ENCODE data around the gene RFPL4AL1. TPM values are rescaled to one million over a fixed set of nuclear protein-coding genes. Genes with fewer than 3 reads are reported as not detected.
"Not testable (repeated sequence)": the region's sequence is repeated elsewhere in the genome, so short reads cannot be mapped to it uniquely, and the experiment has no call there.

Gene RFPL4AL1
- under 1 TPM in 1 of 3 donors, not detected in 2; 0.35 TPM for total RNA-seq
- long read RNA-seq, donor 1 = 0 reads
- long read RNA-seq, donor 2 = 0 reads

GRCh38 chr19:55768818-55769217 lies at the start of gene RFPL4AL1:
RFPL4AL1 (plus strand) TSS chr19:55769118; CDS start chr19:55771805, 2,687 bp downstream.
- DNase-seq; H3K9me3 ChIP-seq; intact Hi-C loops (cut with DNase I, micrococcal nuclease); H3K36me3 ChIP-seq (ENCODE audit: low read depth); H3K4me3 ChIP-seq; ATAC-seq; H3K4me1 ChIP-seq (ENCODE audit: low read depth): not testable (repeated sequence)

- no peak for ATAC-seq
- TF ChIP-seq CTCF (IDR thresholded peaks at IDR 0.05) = no peak
- peaks cover 10% of the 10 kb centered on the region for H3K9me3 ChIP-seq
- H3K4me3 ChIP-seq = no peak overlapping the region
- no peak for DNase-seq
- H3K4me1 ChIP-seq (ENCODE audit: low read depth) = no peaks in the 10 kb centered on the region
- intact Hi-C loops (cut with DNase I, micrococcal nuclease) = no loop called here
- H3K36me3 ChIP-seq (ENCODE audit: low read depth) = no peaks in the 10 kb centered on the region
Measured at GRCh38 chr19:55720214-55720746, 48.6 kb upstream of the RFPL4AL1 start.

- peaks cover 10% of the 10 kb centered on the region for H3K9me3 ChIP-seq
- TF ChIP-seq CTCF (IDR thresholded peaks at IDR 0.05) = no peak
- no peak overlapping the region for H3K4me3 ChIP-seq
- no peaks in the 10 kb centered on the region for H3K36me3 ChIP-seq (ENCODE audit: low read depth)
- no peaks in the 10 kb centered on the region for H3K4me1 ChIP-seq (ENCODE audit: low read depth)
- no peak for DNase-seq
- ATAC-seq = no peak
- intact Hi-C loops (cut with DNase I, micrococcal nuclease) = no loop called here
Measured at GRCh38 chr19:55720801-55721200, 48.1 kb upstream of the RFPL4AL1 start.

- Histone ChIP-seq H3K36me3 (ENCODE audit: low read depth) (no peaks in the 10 kb centered on the region), H3K4me3 (no peak overlapping the region), H3K9me3 (peaks cover 10% of the 10 kb centered on the region), H3K4me1 (ENCODE audit: low read depth) (no peaks in the 10 kb centered on the region)
- TF ChIP-seq CTCF (IDR thresholded peaks at IDR 0.05) = no peak
- ATAC-seq (no peak), DNase-seq (no peak)
- intact Hi-C loops (cut with DNase I, micrococcal nuclease) = no loop called here
Measured at GRCh38 chr19:55723491-55723890, 45.4 kb upstream of the RFPL4AL1 start.

GRCh38 chr19:55730378-55730777 lies 38.5 kb upstream of the RFPL4AL1 start:
- H3K36me3 ChIP-seq (ENCODE audit: low read depth); H3K4me1 ChIP-seq (ENCODE audit: low read depth); ATAC-seq; H3K4me3 ChIP-seq; DNase-seq; H3K9me3 ChIP-seq; intact Hi-C loops (cut with DNase I, micrococcal nuclease): not testable (repeated sequence)

- intact Hi-C loops (cut with DNase I, micrococcal nuclease) = no loop called here
- Histone ChIP-seq H3K36me3 (ENCODE audit: low read depth) (no peaks in the 10 kb centered on the region), H3K4me1 (ENCODE audit: low read depth) (no peaks in the 10 kb centered on the region), H3K9me3 (no peaks in the 10 kb centered on the region), H3K4me3 (no peak within 1 kb of the TSS)
- DNase-seq = no peak
- no peak for TF ChIP-seq CTCF (IDR thresholded peaks at IDR 0.05)
- ATAC-seq = no peak
Measured at GRCh38 chr19:55738302-55738701, 30.6 kb upstream of the RFPL4AL1 start, which contains the start of gene NLRP9. NLRP9 (minus strand) TSS chr19:55738402; CDS start chr19:55738374, 28 bp downstream.

GRCh38 chr19:55750715-55751114 lies 18.2 kb upstream of the RFPL4AL1 start:
- Histone ChIP-seq H3K36me3 (ENCODE audit: low read depth) (no peaks in the 10 kb centered on the region), H3K4me3 (no peak overlapping the region), H3K4me1 (ENCODE audit: low read depth) (no peaks in the 10 kb centered on the region), H3K9me3 (no peaks in the 10 kb centered on the region)
- DNase-seq (no peak), ATAC-seq (no peak)
- intact Hi-C loops (cut with DNase I, micrococcal nuclease) = no loop called here
- TF ChIP-seq CTCF (IDR thresholded peaks at IDR 0.05) = no peak

Measured in mucosa of descending colon (tissue), 3 donors.